H9 (cell line): ENCODE results near the gene ABCF2. TPM values are rescaled to one million over a fixed set of nuclear protein-coding genes. Genes with fewer than 3 reads are reported as not detected.

Source experiments
- DNase-seq: peaks from one replicate; pipeline ENCODE4 v3.0.0-alpha.2; 2017
- H2AFZ ChIP-seq: one replicate; pipeline ENCODE4 v1.6.1; 2013; ENCODE audit warnings: mild to moderate bottlenecking, low read length, control low read depth, moderate library complexity
- H2AK5ac ChIP-seq: 2 replicates; pipeline ENCODE4 v1.6.1; 2013; ENCODE audit warnings: low read length, control low read depth, mixed read lengths; ENCODE audit not compliant: insufficient read length
- H2BK120ac ChIP-seq: one replicate; pipeline ENCODE4 v1.6.1; 2013; ENCODE audit warnings: low read depth, mild to moderate bottlenecking, low read length, control low read depth, inconsistent platforms; ENCODE audit not compliant: poor library complexity, severe bottlenecking
- H2BK12ac ChIP-seq: 2 replicates; pipeline ENCODE4 v1.6.1; 2013; ENCODE audit warnings: low read length, control low read depth, mixed read lengths, low read depth; ENCODE audit not compliant: insufficient read length
- H2BK15ac ChIP-seq: 2 replicates; pipeline ENCODE4 v1.6.1; 2013; ENCODE audit warnings: low read depth, low read length, control low read depth
- H2BK20ac ChIP-seq: one replicate; pipeline ENCODE4 v1.6.1; 2013; ENCODE audit warnings: low read depth, mild to moderate bottlenecking, low read length, control low read depth, inconsistent platforms; ENCODE audit not compliant: poor library complexity, severe bottlenecking
- H2BK5ac ChIP-seq: 2 replicates; pipeline ENCODE4 v1.6.1; 2013; ENCODE audit warnings: low read length, control low read depth, mixed read lengths; ENCODE audit not compliant: insufficient read length
- H3K14ac ChIP-seq: 2 replicates; pipeline ENCODE4 v1.6.1; 2013; ENCODE audit warnings: low read length, control low read depth; ENCODE audit not compliant: insufficient read depth
- H3K18ac ChIP-seq: 2 replicates; pipeline ENCODE4 v1.6.1; 2013; ENCODE audit warnings: low read depth, mild to moderate bottlenecking, mixed read lengths, low read length, control low read depth; ENCODE audit not compliant: insufficient read length
- H3K23ac ChIP-seq: 2 replicates; pipeline ENCODE4 v1.6.1; 2013; ENCODE audit warnings: low read length, control low read depth, mixed read lengths, low read depth; ENCODE audit not compliant: insufficient read length
- H3K23me2 ChIP-seq: 2 replicates; pipeline ENCODE4 v1.6.1; 2013; ENCODE audit warnings: low read depth, mild to moderate bottlenecking, mixed read lengths, low read length, control low read depth; ENCODE audit not compliant: insufficient read length, poor library complexity, severe bottlenecking
- H3K27ac ChIP-seq: 2 replicates; pipeline ENCODE4 v1.5.1; 2013; ENCODE audit warnings: low read length, control low read depth, mixed read lengths, low read depth; ENCODE audit not compliant: insufficient read length
- H3K27me3 ChIP-seq: 2 replicates; pipeline ENCODE4 v1.6.1; 2013; ENCODE audit warnings: low read length, control low read depth, inconsistent platforms; ENCODE audit not compliant: insufficient read depth
- H3K4ac ChIP-seq: 2 replicates; pipeline ENCODE4 v1.6.1; 2013; ENCODE audit warnings: low read depth, mild to moderate bottlenecking, control low read depth, inconsistent platforms, low read length, moderate library complexity
- H3K4me1 ChIP-seq: 2 replicates; pipeline ENCODE4 v1.6.1; 2013; ENCODE audit warnings: low read length, control low read depth, inconsistent platforms; ENCODE audit not compliant: insufficient read depth
- H3K4me2 ChIP-seq: 2 replicates; pipeline ENCODE4 v1.6.1; 2013; ENCODE audit warnings: low read length, control low read depth, mixed read lengths; ENCODE audit not compliant: insufficient read length, insufficient read depth
- H3K56ac ChIP-seq: 2 replicates; pipeline ENCODE4 v1.6.1; 2013; ENCODE audit warnings: low read depth, mild to moderate bottlenecking, mixed read lengths, low read length, control low read depth; ENCODE audit not compliant: insufficient read length
- H3K79me1 ChIP-seq: 2 replicates; pipeline ENCODE4 v1.6.1; 2013; ENCODE audit warnings: low read depth, mild to moderate bottlenecking, moderate library complexity, low read length, control low read depth, inconsistent platforms; ENCODE audit not compliant: insufficient read depth, poor library complexity, severe bottlenecking
- H3K79me2 ChIP-seq: 2 replicates; pipeline ENCODE4 v1.6.1; 2013; ENCODE audit warnings: low read length, control low read depth, inconsistent platforms; ENCODE audit not compliant: insufficient read depth
- H3K9ac ChIP-seq: 2 replicates; pipeline ENCODE4 v1.6.1; 2013; ENCODE audit warnings: low read length, control low read depth, mixed read lengths; ENCODE audit not compliant: insufficient read length; ENCODE audit errors: extremely low read depth
- H3K9me3 ChIP-seq: one replicate; pipeline ENCODE4 v1.6.1; 2013; ENCODE audit warnings: low read depth, low read length, inconsistent platforms; ENCODE audit not compliant: control insufficient read depth
- H3T11ph ChIP-seq: one replicate; pipeline ENCODE4 v1.6.1; 2013; ENCODE audit warnings: mild to moderate bottlenecking, low read length, control low read depth, inconsistent platforms
- H4K20me1 ChIP-seq: one replicate; pipeline ENCODE4 v1.6.1; 2013; ENCODE audit not compliant: control insufficient read depth, insufficient read length, insufficient read depth
- H4K5ac ChIP-seq: 2 replicates; pipeline ENCODE4 v1.6.1; 2013; ENCODE audit warnings: low read depth, mild to moderate bottlenecking, mixed read lengths, low read length, control low read depth; ENCODE audit not compliant: insufficient read length
- H4K8ac ChIP-seq: replicated peaks from 2 replicates; pipeline ENCODE4 v1.6.1; 2013; ENCODE audit warnings: low read length, control low read depth, mixed read lengths, low read depth; ENCODE audit not compliant: insufficient read length
- H4K91ac ChIP-seq: 2 replicates; pipeline ENCODE4 v1.6.1; 2013; ENCODE audit warnings: low read depth, mild to moderate bottlenecking, moderate library complexity, mixed read lengths, low read length, control low read depth; ENCODE audit not compliant: insufficient read length
- H3K27ac Mint-ChIP-seq, 3 experiments: 2 replicates in 2 of 3; 3 replicates in 1 of 3; pipeline ENCODE4 v1.8.0; 2020 to 2021; ENCODE audit warnings: mixed read lengths in 3 of 3, mild to moderate bottlenecking in 1 of 3, moderate library complexity in 1 of 3
- H3K27me3 Mint-ChIP-seq: 2 replicates; pipeline ENCODE4 v1.8.0; 2021; ENCODE audit warnings: low read depth, mild to moderate bottlenecking, moderate library complexity, mixed read lengths
- H3K36me3 Mint-ChIP-seq, 3 experiments: 2 replicates in 2 of 3; 3 replicates in 1 of 3; pipeline ENCODE4 v1.8.0; 2020 to 2021; ENCODE audit warnings: low read depth in 3 of 3, mixed read lengths in 3 of 3; ENCODE audit not compliant: insufficient read depth in 1 of 3
- H3K4me1 Mint-ChIP-seq, 2 experiments: 2 replicates each; pipeline ENCODE4 v1.8.0; 2020; ENCODE audit warnings: mixed read lengths in 2 of 2
- H3K4me3 Mint-ChIP-seq, 2 experiments: 2 replicates in 1 of 2; 3 replicates in 1 of 2; pipeline ENCODE4 v1.8.0; 2020 to 2021; ENCODE audit warnings: mild to moderate bottlenecking in 2 of 2, mixed read lengths in 2 of 2, moderate library complexity in 1 of 2
- H3K9me3 Mint-ChIP-seq, 2 experiments: 2 replicates in 1 of 2; 3 replicates in 1 of 2; pipeline ENCODE4 v1.8.0; 2020; ENCODE audit warnings: mild to moderate bottlenecking in 2 of 2, mixed read lengths in 2 of 2, moderate library complexity in 1 of 2
- CTCF ChIP-seq: fragments of 200-600 bp; sonication (generic); conservative IDR thresholded peaks from 3 replicates; pipeline ENCODE4 v1.8.0; 2021; ENCODE audit warnings: antibody characterized with exemption, mild to moderate bottlenecking
- WGBS: extraction: QIAGEN DNeasy Blood & Tissue Kit; methylation state at CpG from one replicate; pipeline ENCODE4 v1.1.7; 2013; ENCODE audit warnings: missing lambda C conversion rate, low lambda C conversion rate, mixed read lengths; ENCODE audit not compliant: insufficient read length; ENCODE audit errors: extremely low coverage; 5-methylcytosine and 5-hydroxymethylcytosine counted together
- total RNA-seq: library from RNA; stranded (reverse); gene quantifications from 2 replicates; pipeline ENCODE4 v1.2.1, GENCODE V29; 2021

Gene ABCF2
- total RNA-seq, 1 experiment from 2014 or later: 70.1 TPM

GRCh38 chr7:151166629-151167196 lies 60.3 kb downstream of the ABCF2 start:
- Mint-ChIP-seq H3K27me3 (peaks cover 37% of the 10 kb centered on the region), H3K9me3 (no peaks in the 10 kb centered on the region), H3K27ac (no peak overlapping the region), H3K36me3 (no peaks in the 10 kb centered on the region; a peak in 1 of 7 replicates), H3K4me3 (peak overlapping the region; percentile 52 to 74), H3K4me1 (peaks cover 8 to 13% of the 10 kb centered on the region in 2 experiments; a peak in 3 of 4 replicates)
- DNase-seq: no peak
- H3K27ac ChIP-seq: no peak overlapping the region
- no peaks in the 10 kb centered on the region for H3K79me2 ChIP-seq
- H4K20me1 ChIP-seq: no peaks in the 10 kb centered on the region
- no peak overlapping the region for H2BK5ac ChIP-seq
- no peaks in the 10 kb centered on the region for H3K4me1 ChIP-seq
- TF ChIP-seq CTCF: no peak
- H3K4me2 ChIP-seq: peak overlapping the region; percentile 25
- H3K14ac ChIP-seq: no peak overlapping the region; the same call in 1 of the 2 replicates
- H2BK120ac ChIP-seq: no peak overlapping the region
- H3K23me2 ChIP-seq: peaks cover 10% of the 10 kb centered on the region
- no peak overlapping the region for H3K56ac ChIP-seq
- no peak overlapping the region for H2AK5ac ChIP-seq
- H3K23ac ChIP-seq: no peak overlapping the region
- no peak overlapping the region for H3K4ac ChIP-seq
- H4K91ac ChIP-seq: no peak overlapping the region
- H3K9ac ChIP-seq: no peak overlapping the region
- H3K27me3 ChIP-seq: peaks cover 45% of the 10 kb centered on the region
- H3T11ph ChIP-seq: no peak overlapping the region
- no peak overlapping the region for H2BK12ac ChIP-seq
- no peaks in the 10 kb centered on the region for H3K9me3 ChIP-seq
- WGBS: no CpG with 5 or more reads among the region's 31 CpGs
- no peak overlapping the region for H4K5ac ChIP-seq
- H2BK15ac ChIP-seq: no peak overlapping the region; the same call in 1 of the 2 replicates
- H2BK20ac ChIP-seq: no peak overlapping the region
- H4K8ac ChIP-seq: no peak overlapping the region
- H2AFZ ChIP-seq: no peak overlapping the region
- no peak overlapping the region for H3K18ac ChIP-seq
- H3K79me1 ChIP-seq: no peaks in the 10 kb centered on the region

Other genes with a start within 250 kb of the ABCF2 start
- 4.3 and 4.5 TPM in 2 replicates for gene KCNH2, start 248.9 kb downstream of the ABCF2 start, total RNA-seq
- 4.5 and 4.7 TPM in 2 replicates for gene NOS3, start 236.2 kb downstream of the ABCF2 start, total RNA-seq
- 1.5 and 2.0 TPM in 2 replicates for gene ATG9B, start 202.7 kb downstream of the ABCF2 start, total RNA-seq
- 22.1 and 23.9 TPM in 2 replicates for gene ABCB8, start 198.8 kb downstream of the ABCF2 start, total RNA-seq
- 1.7 and 2.3 TPM in 2 replicates for gene ASIC3, start 178.7 kb downstream of the ABCF2 start, total RNA-seq
- gene CDK5, start 169.3 kb downstream of the ABCF2 start, total RNA-seq: 16.3 and 19.9 TPM in 2 replicates
- 136 and 138 TPM in 2 replicates for gene SLC4A2, start 167.6 kb downstream of the ABCF2 start, total RNA-seq
- gene FASTK, start 146.4 kb downstream of the ABCF2 start, total RNA-seq: 57.8 and 59.5 TPM in 2 replicates
- 45.4 and 53.6 TPM in 2 replicates for gene TMUB1, start 143.7 kb downstream of the ABCF2 start, total RNA-seq
- 97.7 and 99.6 TPM in 2 replicates for gene AGAP3, start 140.7 kb downstream of the ABCF2 start, total RNA-seq
- gene GBX1, start 59.5 kb downstream of the ABCF2 start, total RNA-seq: not detected in 2 replicates
- not detected in 2 replicates for gene ASB10, start 40.0 kb downstream of the ABCF2 start, total RNA-seq
- gene H2BK1, start 16.7 kb downstream of the ABCF2 start, total RNA-seq: 0.97 TPM in 1 of 2 replicates, not detected in the other
- 25.7 and 28.1 TPM in 2 replicates for gene CHPF2, start 5.3 kb upstream of the ABCF2 start, total RNA-seq
- gene SMARCD3, start 21.5 kb upstream of the ABCF2 start, total RNA-seq: 4.7 and 5.0 TPM in 2 replicates
- gene NUB1, start 114.6 kb upstream of the ABCF2 start, total RNA-seq: 45.8 and 48.5 TPM in 2 replicates
- 8.1 and 9.4 TPM in 2 replicates for gene WDR86, start 182.8 kb upstream of the ABCF2 start, total RNA-seq
- 0.79 and 1.8 TPM in 2 replicates for gene CRYGN, start 212.9 kb upstream of the ABCF2 start, total RNA-seq